Measurements from ENCODE around the gene CWC25. TPM values are rescaled to one million over a fixed set of nuclear protein-coding genes. Genes with fewer than 3 reads are reported as not detected.

The CWC25 gene
- 13.9 and 14.4 TPM in 2 replicates for total RNA-seq

GRCh38 chr17:38824899-38825761 lies at the start of gene CWC25:
Gene CWC25 (minus strand): TSS chr17:38825321. CDS start chr17:38825183, 138 bp downstream.
- Histone ChIP-seq H3K36me3 (ENCODE audit: control insufficient read depth, insufficient read depth, low read length) (no peaks in the 10 kb centered on the region), H3K4me3 (ENCODE audit: low read depth, low read length) (peak within 1 kb of the TSS; percentile 98), H3K27me3 (ENCODE audit: control insufficient read depth, insufficient read depth, low read length) (no peaks in the 10 kb centered on the region)
- TF ChIP-seq CTCF (IDR thresholded peaks at IDR 0.05; ENCODE audit: insufficient read depth, low read length, poor library complexity, severe bottlenecking): no peak
- DNase-seq (ENCODE audit: low read depth): peak; percentile 63

- H3K27me3 ChIP-seq (ENCODE audit: control insufficient read depth, insufficient read depth, low read length): no peaks in the 10 kb centered on the region
- no peak overlapping the region for H3K4me3 ChIP-seq (ENCODE audit: low read depth, low read length)
- no peak for TF ChIP-seq CTCF (IDR thresholded peaks at IDR 0.05; ENCODE audit: insufficient read depth, low read length, poor library complexity, severe bottlenecking)
- DNase-seq (ENCODE audit: low read depth): no peak
- no peaks in the 10 kb centered on the region for H3K36me3 ChIP-seq (ENCODE audit: control insufficient read depth, insufficient read depth, low read length)
These were observed 48.7 kb upstream of the CWC25 start for GRCh38 chr17:38873640-38874380.

GRCh38 chr17:38872671-38873385 lies 47.7 kb upstream of the CWC25 start:
- H3K36me3 ChIP-seq (ENCODE audit: control insufficient read depth, insufficient read depth, low read length): no peaks in the 10 kb centered on the region
- H3K27me3 ChIP-seq (ENCODE audit: control insufficient read depth, insufficient read depth, low read length): no peaks in the 10 kb centered on the region
- no peak for DNase-seq (ENCODE audit: low read depth)
- no peak for TF ChIP-seq CTCF (IDR thresholded peaks at IDR 0.05; ENCODE audit: insufficient read depth, low read length, poor library complexity, severe bottlenecking)
- no peak overlapping the region for H3K4me3 ChIP-seq (ENCODE audit: low read depth, low read length)

- Histone ChIP-seq H3K36me3 (ENCODE audit: control insufficient read depth, insufficient read depth, low read length) (no peaks in the 10 kb centered on the region), H3K4me3 (ENCODE audit: low read depth, low read length) (peak overlapping the region; percentile 97), H3K27me3 (ENCODE audit: control insufficient read depth, insufficient read depth, low read length) (no peaks in the 10 kb centered on the region)
- DNase-seq (ENCODE audit: low read depth): no peak
- TF ChIP-seq CTCF (IDR thresholded peaks at IDR 0.05; ENCODE audit: insufficient read depth, low read length, poor library complexity, severe bottlenecking): no peak
These were observed 46.9 kb upstream of the CWC25 start for GRCh38 chr17:38872027-38872511.

- peak overlapping the region; percentile 97 for H3K4me3 ChIP-seq (ENCODE audit: low read depth, low read length)
- H3K36me3 ChIP-seq (ENCODE audit: control insufficient read depth, insufficient read depth, low read length): no peaks in the 10 kb centered on the region
- H3K27me3 ChIP-seq (ENCODE audit: control insufficient read depth, insufficient read depth, low read length): no peaks in the 10 kb centered on the region
- DNase-seq (ENCODE audit: low read depth): no peak
- peak; percentile 24 for TF ChIP-seq CTCF (IDR thresholded peaks at IDR 0.05; ENCODE audit: insufficient read depth, low read length, poor library complexity, severe bottlenecking)
These were observed 46.3 kb upstream of the CWC25 start for GRCh38 chr17:38871247-38872015.
